Measurements from ENCODE around the gene PIK3CA.
"Not testable (repeated sequence)": the region's sequence is repeated elsewhere in the genome, so short reads cannot be mapped to it uniquely, and the experiment has no call there.

Gene PIK3CA

GRCh38 chr3:179113903-179114302, 34.3 kb upstream of the PIK3CA start:
- peak; percentile 30 for DNase-seq (ENCODE audit: low read depth)
- H3K4me3 ChIP-seq (replicated peaks; ENCODE audit: low read depth, low read length) = no peak overlapping the region
- no peak for TF ChIP-seq CTCF (IDR thresholded peaks at IDR 0.05; ENCODE audit: low read length, missing control alignments)

GRCh38 chr3:179115444-179115843, 32.7 kb upstream of the PIK3CA start:
- DNase-seq (ENCODE audit: low read depth) = not testable (repeated sequence)

GRCh38 chr3:179116816-179117215, 31.3 kb upstream of the PIK3CA start:
- H3K4me3 ChIP-seq (replicated peaks; ENCODE audit: low read depth, low read length) = no peak overlapping the region
- no peak for DNase-seq (ENCODE audit: low read depth)
- no peak for TF ChIP-seq CTCF (IDR thresholded peaks at IDR 0.05; ENCODE audit: low read length, missing control alignments)

More at GRCh38 chr3:179115444-179115843, 32.7 kb upstream of the PIK3CA start:
- not testable (repeated sequence) for H3K4me3 ChIP-seq (replicated peaks; ENCODE audit: low read depth, low read length)

- DNase-seq (ENCODE audit: low read depth); H3K4me3 ChIP-seq (replicated peaks; ENCODE audit: low read depth, low read length): not testable (repeated sequence)
Observed at GRCh38 chr3:179132191-179132890, 15.8 kb upstream of the PIK3CA start.

- DNase-seq (ENCODE audit: low read depth) = no peak
- TF ChIP-seq CTCF (IDR thresholded peaks at IDR 0.05; ENCODE audit: low read length, missing control alignments) = no peak
- no peak overlapping the region for H3K4me3 ChIP-seq (replicated peaks; ENCODE audit: low read depth, low read length)
Observed at GRCh38 chr3:179133575-179133974, 14.6 kb upstream of the PIK3CA start.

- no peak for DNase-seq (ENCODE audit: low read depth)
- TF ChIP-seq CTCF (IDR thresholded peaks at IDR 0.05; ENCODE audit: low read length, missing control alignments) = no peak
Observed at GRCh38 chr3:179136195-179136594, 12.0 kb upstream of the PIK3CA start.

GRCh38 chr3:179141890-179142289, 6.3 kb upstream of the PIK3CA start:
- no peak overlapping the region for H3K4me3 ChIP-seq (replicated peaks; ENCODE audit: low read depth, low read length)
- no peak for TF ChIP-seq CTCF (IDR thresholded peaks at IDR 0.05; ENCODE audit: low read length, missing control alignments)
- DNase-seq (ENCODE audit: low read depth) = no peak

More at GRCh38 chr3:179136195-179136594, 12.0 kb upstream of the PIK3CA start:
- H3K4me3 ChIP-seq (replicated peaks; ENCODE audit: low read depth, low read length) = no peak overlapping the region

- peak; percentile 66 for TF ChIP-seq CTCF (IDR thresholded peaks at IDR 0.05; ENCODE audit: low read length, missing control alignments)
Observed at GRCh38 chr3:179146911-179147513, 1.1 kb upstream of the PIK3CA start.

More at GRCh38 chr3:179146911-179147513, 1.1 kb upstream of the PIK3CA start:
- DNase-seq (ENCODE audit: low read depth) = peak; percentile 76
- peak overlapping the region; percentile 83 for H3K4me3 ChIP-seq (replicated peaks; ENCODE audit: low read depth, low read length)

Measured in fibroblast of pulmonary artery (primary cell).